ENCODE measurements around the gene CHMP3.

DNA sequence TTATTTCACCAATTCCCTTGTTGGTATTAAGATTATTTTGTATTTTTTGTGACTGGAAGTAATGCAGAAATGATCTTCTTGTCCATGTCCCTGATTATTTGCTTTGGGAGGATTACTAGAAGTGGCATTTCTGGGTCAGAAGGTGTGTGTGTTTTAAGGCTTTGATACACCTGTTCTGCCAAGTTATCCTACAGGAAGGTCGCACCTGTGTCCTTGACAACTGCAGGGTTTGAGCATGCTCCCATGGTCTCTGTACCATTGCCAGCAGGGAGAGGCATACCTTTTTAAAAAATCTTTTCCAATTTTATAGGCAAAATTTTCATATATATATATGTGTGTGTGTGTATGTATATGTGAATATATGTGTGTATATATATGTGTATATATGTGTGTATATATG, 92.4 kb downstream of the CHMP3 start:
- TF ChIP-seq, protein P1, sequence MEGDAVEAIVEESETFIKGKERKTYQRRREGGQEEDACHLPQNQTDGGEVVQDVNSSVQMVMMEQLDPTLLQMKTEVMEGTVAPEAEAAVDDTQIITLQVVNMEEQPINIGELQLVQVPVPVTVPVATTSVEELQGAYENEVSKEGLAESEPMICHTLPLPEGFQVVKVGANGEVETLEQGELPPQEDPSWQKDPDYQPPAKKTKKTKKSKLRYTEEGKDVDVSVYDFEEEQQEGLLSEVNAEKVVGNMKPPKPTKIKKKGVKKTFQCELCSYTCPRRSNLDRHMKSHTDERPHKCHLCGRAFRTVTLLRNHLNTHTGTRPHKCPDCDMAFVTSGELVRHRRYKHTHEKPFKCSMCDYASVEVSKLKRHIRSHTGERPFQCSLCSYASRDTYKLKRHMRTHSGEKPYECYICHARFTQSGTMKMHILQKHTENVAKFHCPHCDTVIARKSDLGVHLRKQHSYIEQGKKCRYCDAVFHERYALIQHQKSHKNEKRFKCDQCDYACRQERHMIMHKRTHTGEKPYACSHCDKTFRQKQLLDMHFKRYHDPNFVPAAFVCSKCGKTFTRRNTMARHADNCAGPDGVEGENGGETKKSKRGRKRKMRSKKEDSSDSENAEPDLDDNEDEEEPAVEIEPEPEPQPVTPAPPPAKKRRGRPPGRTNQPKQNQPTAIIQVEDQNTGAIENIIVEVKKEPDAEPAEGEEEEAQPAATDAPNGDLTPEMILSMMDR (IDR thresholded peaks at IDR 0.05), result no peak
- TF ChIP-seq POLR2A (IDR thresholded peaks at IDR 0.05) (no peak), EP300 (IDR thresholded peaks at IDR 0.05) (no peak)
